Eye (tissue), 1 donor: ENCODE results near the gene NEB.
A peak's percentile ranks its signal among the peaks of the same experiment; 100 is the strongest.
"Not testable (repeated sequence)": the region's sequence is repeated elsewhere in the genome, so short reads cannot be mapped to it uniquely, and the experiment has no call there.

ENCODE experiments used
- DNase-seq: peaks from one replicate; pipeline ENCODE4 v3.0.0-alpha.2; 2015

NEB gene

DNA sequence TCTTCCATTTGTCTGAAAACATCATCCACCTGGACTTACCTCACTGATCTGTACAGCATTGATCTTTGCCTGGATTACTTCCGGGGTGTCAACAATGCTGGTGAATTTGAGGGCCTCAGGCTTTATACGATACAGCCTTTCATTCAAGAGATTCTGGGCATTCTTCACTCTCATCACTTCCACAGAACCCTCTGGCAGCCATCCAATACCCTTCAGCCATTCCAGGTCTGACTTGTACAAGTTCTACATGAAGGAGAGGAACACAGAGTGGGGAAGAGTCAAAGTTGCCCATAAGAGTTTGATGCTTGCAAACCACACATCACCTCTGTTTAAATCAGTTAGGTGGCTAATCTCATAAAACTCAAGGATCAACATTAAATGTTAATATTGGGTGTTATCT lies 130.7 kb downstream of the NEB start:
- not testable (repeated sequence) for DNase-seq

DNA sequence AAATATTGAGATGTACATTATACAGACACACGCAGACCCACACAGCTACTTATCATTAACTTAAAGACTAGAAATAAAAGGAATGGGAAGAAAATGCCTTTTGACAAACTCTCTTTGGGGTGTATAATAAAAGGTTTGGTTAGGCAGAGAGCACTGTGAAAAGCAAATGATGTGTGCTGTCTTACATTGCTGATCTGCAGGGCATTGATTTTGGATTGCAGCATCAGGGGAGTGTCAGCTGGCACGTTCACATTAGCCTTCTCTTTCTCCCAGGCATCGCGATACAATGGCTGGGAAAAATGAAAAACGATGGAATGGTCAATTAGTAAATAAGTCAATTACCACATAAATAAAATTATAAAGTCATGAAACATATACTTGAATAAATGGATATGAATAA lies 131.9 kb downstream of the NEB start:
- DNase-seq: not testable (repeated sequence)

DNA sequence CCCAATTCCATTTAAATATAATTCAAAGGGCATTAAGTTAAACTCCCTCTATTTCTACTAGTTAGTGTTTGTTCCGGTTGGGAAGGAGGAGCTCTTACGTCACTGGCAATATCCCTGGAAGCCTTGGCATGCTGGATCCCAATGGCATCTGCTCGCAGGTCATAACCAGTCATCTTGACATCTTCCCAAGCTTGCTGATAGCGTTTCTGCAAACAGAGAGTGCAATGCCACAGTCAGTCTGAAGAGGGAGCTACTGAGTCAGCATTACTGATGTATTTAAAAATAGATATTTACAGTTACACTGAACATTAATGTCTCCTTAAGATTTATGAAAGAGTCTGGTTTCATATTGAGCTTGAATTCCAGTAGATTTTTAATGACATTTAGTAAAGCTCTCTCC lies 132.5 kb downstream of the NEB start:
- DNase-seq: not testable (repeated sequence)

DNA sequence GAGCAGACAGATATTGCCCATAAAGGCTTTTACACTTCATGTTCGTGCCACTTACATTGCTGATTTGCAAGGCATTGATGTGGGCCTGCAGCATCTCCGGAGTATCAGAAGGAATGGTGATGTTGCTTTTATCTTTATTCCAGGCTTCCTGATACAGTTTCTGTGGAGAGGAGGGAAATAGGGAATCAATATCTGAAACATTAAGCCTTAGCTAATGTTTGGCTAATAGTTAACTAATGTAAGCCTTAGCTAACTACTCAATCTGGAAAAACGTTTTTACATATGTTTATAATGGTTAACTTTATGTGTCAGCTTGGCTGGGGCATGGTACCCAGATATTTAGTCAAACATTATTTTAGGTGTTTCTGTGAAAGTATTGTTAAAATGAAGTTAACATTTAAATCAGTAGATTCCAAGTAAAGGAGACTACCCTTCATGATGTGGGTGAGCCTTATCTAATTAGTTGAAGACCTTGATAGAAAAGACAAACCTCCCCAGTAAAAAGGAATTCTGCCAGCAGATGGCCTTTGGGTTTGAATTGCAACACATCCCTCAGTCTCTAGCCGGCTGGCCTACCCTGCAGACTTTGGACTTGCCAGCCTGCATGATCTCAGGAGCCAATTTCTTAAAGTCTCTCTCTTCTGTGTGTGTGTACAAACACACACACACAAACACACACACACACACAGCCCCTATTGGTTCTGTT lies 137.2 kb downstream of the NEB start:
- not testable (repeated sequence) for DNase-seq

DNA sequence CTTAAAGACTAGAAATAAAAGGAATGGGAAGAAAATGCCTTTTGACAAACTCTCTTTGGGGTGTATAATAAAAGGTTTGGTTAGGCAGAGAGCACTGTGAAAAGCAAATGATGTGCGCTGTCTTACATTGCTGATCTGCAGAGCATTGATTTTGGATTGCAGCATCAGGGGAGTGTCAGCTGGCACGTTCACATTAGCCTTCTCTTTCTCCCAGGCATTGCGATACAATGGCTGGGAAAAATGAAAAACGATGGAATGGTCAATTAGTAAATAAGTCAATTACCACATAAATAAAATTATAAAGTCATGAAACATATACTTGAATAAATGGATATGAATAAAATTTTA lies 142.4 kb downstream of the NEB start:
- DNase-seq: peak; percentile 64

DNA sequence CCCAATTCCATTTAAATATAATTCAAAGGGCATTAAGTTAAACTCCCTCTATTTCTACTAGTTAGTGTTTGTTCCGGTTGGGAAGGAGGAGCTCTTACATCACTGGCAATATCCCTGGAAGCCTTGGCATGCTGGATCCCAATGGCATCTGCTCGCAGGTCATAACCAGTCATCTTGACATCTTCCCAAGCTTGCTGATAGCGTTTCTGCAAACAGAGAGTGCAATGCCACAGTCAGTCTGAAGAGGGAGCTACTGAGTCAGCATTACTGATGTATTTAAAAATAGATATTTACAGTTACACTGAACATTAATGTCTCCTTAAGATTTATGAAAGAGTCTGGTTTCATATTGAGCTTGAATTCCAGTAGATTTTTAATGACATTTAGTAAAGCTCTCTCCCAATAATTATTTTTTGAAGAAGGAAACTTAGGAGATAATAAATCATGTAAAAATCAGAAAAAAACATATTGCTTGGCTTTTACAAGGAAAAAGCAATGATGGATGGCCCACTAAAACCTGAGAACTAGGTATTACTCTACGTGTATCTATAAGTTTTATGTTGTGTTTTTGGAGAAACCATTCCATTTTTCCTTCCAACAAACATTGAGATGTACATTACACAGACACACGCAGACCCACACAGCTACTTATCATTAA lies 142.9 kb downstream of the NEB start:
- DNase-seq: not testable (repeated sequence)

DNA sequence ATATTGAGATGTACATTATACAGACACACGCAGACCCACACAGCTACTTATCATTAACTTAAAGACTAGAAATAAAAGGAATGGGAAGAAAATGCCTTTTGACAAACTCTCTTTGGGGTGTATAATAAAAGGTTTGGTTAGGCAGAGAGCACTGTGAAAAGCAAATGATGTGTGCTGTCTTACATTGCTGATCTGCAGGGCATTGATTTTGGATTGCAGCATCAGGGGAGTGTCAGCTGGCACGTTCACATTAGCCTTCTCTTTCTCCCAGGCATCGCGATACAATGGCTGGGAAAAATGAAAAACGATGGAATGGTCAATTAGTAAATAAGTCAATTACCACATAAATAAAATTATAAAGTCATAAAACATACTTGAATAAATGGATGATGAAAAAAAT lies 153.0 kb downstream of the NEB start:
- DNase-seq: not testable (repeated sequence)

DNA sequence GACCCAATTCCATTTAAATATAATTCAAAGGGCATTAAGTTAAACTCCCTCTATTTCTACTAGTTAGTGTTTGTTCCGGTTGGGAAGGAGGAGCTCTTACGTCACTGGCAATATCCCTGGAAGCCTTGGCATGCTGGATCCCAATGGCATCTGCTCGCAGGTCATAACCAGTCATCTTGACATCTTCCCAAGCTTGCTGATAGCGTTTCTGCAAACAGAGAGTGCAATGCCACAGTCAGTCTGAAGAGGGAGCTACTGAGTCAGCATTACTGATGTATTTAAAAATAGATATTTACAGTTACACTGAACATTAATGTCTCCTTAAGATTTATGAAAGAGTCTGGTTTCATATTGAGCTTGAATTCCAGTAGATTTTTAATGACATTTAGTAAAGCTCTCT lies 153.6 kb downstream of the NEB start:
- not testable (repeated sequence) for DNase-seq

DNA sequence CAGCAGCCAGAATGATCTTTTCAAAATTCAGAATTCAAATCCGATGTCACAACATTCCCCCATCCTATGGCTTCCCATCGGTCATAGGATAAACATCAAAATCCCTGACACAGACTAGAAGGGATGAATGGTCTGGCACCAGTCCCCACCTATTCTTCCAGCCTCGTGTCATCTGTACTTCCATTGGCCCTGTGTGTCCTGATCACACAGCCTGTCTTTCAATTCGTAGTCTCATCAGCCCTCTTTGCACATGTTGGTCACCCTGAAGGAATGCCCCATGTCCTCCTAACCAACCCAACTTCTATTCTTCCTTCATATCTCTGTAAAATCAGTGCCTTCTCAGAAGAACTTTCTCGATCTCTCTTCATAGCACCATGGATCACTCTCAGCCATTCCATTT lies 157.2 kb downstream of the NEB start:
- no peak for DNase-seq

DNA sequence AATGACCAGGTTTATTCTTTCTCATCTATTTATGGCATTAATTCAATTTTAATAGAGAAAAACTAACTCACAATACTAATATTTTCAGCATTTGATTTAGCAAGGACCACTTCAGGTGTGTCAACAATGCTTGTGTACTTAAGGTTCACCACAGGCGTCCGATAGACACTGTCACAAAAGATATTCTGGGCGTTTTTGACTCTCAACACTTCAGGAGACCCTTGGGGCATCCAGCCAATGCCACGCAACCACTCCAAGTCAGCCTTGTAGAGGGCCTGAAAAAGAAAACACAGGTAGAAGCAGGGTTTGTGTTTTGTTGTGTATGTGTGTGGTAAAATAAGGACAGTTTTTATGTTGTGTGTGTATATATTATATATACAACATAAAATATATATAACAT lies 158.2 kb downstream of the NEB start:
- DNase-seq: no peak

DNA sequence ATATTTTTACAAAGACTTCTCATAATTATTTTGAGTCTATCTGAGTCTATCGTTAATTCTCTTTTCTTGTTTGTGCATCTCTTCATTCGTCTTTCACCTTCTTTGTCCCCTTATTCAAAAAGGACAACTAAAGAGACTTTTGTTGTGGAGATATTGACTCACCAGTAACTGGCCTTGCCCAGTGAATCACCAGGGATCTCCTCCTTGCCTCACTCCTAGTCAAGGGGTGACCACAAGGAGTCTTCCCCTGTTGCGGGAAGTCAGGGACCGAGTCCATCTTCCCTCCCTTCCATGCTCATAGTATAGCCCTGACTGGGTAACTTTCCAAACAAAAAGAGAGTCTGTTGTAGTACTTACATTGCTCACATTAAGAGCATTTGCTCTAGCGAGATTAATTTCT lies 158.9 kb downstream of the NEB start:
- no peak for DNase-seq

DNA sequence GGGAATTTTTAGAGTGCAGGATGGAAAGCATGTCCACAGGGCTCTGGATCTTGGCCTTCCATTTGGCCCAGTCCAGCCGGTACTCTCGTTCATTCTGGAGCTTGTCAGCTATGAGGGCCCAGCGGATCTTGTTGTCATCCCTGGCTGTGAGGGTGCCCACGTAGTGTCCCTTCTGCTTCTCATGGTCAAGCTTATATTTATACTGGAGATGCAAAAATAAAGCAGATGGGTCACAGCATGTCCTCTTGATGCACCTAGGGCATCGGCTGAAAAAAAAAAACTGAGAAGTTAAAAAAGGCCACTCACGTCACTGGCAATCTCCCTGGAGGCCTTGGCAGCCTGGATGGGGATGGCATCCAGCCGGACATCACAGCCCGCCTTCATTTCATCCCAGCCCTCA lies 164.1 kb downstream of the NEB start:
- DNase-seq: no peak

DNA sequence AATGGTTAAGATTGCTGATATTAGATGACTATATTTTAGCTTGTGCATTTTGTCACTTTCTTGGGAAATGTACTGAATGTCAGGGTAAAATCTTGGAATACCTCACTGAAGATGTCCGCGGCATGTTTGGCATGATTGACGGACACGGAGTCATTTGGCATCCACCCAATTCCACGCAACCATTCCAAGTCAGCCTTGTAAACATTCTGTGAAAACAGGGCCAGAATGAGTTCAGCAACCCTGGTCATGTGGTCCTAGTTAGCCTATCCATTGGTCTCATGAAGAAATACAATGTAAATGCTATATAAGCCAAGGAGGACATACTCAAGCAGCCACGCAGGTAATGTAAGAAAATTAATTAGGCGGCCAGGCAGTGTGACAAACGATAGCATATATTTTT lies 165.1 kb downstream of the NEB start:
- DNase-seq: no peak

DNA sequence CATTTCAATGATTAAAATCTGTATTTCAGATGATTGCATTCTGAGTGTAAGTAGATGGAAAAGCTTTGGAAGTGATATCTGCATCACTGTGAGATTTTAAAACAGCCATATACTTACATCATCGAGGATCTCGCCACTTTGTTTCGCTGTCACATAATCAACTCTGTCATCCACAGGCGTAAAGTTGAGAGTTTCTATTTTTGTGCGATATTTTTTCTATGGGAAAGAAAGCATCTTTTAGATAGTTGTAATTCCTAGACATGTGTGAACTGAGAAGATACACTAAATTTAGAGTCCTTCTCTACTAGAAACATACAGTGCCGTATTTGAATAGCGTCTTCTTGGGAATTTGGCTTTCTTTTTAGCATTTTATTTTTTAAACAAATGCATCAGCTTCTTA lies 165.8 kb downstream of the NEB start:
- DNase-seq: no peak

DNA sequence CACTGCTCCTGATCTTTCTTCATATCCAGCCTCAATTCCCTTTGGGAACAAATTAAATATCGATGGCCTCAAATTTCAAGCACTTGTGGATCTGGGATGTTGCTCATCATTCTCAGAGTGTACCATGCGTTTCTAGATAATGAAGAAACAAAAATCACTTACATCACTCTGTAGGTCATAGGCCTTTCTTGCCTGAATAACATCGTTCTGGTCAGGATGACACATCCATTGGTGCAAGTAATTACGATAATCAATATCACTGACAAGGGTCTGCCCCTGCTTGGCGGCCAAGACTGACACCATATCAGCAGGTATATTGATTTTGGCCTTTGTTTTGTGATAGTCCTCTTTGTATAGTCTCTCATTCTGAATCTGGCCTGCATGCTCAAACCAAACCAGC lies 167.3 kb downstream of the NEB start:
- DNase-seq: no peak

DNA sequence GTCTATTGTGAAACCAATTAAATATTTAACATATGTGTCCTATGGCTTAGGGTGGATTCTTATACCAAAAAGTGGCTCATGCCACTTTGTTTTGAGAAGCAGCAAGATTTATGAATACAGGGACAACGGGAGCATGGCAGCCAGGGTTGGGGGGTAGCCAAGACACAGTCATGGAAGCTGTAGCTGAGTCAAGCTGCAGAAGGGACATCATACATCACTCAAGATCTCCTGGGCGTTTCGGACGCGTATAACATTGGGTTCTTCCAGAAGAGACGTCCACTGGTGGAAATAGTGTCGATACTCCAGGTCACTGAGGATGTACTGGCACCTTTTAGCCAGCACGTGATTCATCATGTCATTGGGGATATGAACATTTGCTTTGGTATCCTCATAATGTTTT lies 171.9 kb downstream of the NEB start:
- no peak for DNase-seq

DNA sequence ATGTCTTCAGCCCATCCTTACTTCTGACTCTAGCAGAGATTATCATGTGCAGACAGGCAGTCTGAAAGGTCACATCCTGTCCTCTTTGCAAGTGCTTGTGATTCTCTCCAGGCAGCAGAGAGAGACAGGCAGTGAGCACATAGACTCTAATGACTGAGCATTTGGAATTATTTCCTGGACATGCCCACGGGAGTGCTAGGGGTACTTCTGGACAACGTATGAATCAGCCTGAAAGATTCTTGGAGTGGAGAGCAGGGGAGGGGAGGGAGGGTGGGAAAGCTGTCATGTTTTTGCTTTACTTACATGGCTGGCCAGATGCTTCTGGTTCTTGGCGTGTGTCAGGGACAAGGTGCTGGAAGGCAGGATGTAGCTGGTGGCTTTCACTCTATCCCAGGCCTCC lies 174.0 kb downstream of the NEB start:
- DNase-seq: peak; percentile 66

DNA sequence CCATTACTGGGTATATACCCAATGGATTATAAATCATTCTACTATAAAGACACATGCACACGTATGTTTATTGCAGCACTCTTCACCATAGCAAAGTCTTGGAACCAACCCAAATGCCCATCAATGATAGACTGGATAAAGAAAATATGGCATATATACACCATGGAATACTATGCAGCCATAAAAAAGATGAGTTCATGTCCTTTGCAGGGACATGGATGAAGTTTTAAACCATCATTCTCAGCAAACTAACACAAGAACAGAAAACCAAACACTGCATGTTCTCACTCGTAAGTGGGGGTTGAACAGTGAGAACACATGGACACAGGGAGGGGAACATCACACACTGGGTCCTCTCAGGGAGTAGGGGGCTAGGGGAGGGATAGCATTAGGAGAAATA lies 174.8 kb downstream of the NEB start:
- DNase-seq: not testable (repeated sequence)

DNA sequence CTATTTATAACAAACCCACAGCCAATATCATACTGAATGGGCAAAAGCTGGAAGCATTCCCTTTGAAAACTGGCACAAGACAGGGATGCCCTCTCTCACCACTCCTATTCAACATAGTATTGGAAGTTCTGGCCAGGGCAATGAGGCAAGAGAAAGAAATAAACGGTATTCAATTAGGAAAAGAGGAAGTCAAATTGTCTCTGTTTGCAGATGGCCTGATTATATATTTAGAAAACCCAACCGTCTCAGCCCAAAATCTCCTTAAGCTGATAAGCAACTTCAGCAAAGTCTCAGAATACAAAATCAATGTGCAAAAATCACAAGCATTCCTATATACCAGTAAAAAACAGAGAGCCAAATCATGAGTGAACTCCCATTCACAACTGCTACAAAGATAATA lies 176.4 kb downstream of the NEB start:
- DNase-seq: not testable (repeated sequence)

DNA sequence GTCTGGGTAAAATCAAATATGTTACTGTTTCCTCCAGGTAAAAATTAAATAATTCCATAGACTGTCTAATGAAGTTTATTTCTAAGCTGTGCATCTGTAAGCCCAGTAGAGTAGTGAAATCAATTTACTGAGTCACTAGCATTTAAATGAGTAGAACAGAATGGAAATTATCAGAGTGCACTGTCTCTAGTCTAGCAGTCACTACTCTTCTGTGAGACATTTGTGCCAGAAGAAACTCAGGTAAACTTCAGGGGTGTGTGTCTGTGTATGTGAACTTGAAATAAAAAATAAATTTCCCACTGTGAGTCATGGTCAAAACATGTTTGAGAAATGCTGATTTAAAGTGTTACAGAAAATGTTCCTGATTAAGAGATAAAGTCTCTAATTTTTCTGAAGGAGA lies 178.2 kb downstream of the NEB start:
- DNase-seq: no peak

DNA sequence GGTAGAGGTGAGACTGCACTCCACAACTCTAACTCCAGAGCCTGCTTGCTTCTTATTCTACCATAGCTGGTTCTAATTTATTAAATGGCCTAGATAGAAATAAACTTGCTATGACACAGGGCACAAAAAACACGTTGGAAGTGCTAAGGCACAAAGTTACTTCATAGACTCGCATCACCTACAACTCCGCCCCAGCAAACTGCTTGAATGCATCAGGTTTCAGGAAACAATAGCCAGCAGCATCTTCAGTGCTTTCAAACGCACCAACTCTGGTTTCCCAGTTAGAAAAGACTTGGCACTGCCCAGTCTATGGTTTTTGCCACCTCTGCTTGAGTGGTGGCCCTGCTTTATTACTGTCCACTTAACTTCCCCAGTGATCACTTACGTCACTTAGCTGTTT lies 182.0 kb downstream of the NEB start:
- DNase-seq: no peak

DNA sequence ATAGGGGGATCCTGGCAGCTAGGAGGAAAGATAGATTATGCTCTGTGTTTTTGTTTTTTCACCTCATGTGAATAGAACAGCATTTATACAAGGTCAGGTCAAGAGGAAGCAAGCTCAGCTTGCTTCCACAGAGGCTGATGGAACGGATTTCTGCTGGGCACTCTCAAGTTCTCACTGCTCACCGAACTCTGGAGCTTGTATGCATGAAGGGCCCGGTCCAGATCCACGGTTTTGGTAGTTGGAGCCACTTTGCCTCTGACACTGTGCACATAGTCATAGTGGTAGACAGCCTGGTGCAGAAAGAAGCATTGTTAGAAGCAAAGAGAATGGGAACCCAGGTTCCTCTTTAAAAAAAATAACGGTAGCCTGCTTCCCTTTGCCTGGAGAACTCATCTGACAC lies 182.7 kb downstream of the NEB start:
- no peak for DNase-seq

DNA sequence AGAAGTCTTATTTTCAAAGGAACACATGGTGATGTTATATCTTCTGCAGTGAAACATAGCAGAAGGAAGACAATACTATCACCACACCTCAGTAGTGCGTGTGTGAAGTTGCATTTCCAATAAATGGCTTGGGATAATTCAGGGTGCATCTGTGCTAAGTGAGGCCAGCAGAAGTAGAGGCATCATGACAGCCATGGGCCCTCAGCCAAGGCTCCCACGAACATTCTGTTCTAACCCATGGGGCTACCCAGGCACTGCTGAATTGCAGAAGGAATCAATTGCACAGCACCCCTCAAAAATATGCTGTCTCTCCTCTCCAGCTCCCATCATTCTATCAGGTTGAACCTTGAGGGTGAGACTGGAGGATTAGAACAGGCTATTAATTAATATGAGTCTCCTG lies 185.1 kb downstream of the NEB start:
- no peak for DNase-seq

DNA sequence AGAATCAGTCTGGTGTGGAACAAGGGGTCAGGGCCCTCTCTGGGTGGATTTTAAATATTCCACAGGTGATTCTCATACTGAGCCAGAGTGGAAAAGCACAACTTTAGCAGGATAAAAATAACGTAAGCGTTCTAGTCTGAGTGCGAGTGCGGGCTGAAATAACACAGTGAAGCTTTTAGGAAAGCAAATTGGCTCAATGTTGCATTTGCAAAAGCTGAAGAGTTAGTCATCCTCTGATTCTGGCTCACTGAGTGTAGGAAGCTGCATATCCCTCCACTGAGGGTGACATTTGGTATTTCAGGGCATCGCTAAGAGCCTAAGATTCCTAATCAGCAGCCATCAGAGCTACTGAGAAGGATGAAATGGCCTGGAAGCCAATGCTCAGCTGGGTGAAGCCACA lies 189.8 kb downstream of the NEB start:
- peak; percentile 57 for DNase-seq

DNA sequence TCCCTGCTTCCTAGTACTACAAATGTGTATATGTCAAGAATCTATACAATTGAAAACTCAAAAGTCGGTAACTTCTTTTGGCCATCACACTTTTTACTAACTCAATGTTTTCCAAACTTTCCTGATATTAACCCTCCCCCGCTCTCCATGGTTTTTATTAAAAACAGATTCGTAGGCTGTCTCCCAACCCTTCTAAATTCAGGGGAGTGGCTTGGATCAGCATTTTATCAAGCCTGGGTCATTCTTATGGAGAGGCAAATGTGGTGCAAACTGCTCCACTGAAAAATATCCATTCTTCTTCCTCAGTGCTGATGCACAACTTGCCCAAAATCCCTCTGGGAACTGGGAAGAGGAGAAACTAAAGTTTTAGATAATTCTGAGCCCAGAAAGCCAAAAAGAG lies 190.4 kb downstream of the NEB start:
- DNase-seq: peak; percentile 60
